ENCODE measurements around the gene AFAP1L1. TPM values are rescaled to one million over a fixed set of nuclear protein-coding genes. Genes with fewer than 3 reads are reported as not detected.
A peak's percentile ranks its signal among the peaks of the same experiment; 100 is the strongest.

Gene AFAP1L1
- total RNA-seq, 1 donor from 2014 or later = 0.25 TPM

DNA sequence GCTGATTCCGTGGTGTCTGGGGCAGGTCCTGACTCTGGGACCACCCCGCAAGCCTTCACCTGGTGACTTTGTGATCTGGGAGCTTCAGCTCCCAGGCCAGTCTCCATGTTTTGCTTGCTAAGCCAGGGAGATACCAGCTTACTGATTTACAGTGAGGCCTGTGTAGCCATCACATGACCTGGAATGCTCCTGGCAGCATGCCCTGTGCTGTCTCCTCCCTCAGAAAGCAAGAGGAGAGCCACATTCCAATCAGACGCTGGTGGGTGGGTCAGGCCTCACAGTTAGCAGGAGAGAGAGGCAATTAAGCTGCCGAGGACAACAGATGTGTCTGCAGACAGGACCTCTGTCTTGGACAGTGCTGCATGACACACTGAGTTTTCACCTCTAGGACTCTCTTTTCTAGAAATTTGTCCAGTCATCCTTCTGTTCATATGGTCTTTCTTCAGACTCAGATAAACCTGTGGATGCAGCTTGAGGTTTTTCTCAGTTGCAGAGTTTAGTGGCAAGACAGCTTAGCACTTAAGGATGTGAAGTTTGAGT is 49.2 kb downstream of the AFAP1L1 start:
- Mint-ChIP-seq H3K4me3 (ENCODE audit: unreplicated experiment) (no peak overlapping the region), H3K9me3 (ENCODE audit: unreplicated experiment) (no peaks in the 10 kb centered on the region), H3K27me3 (ENCODE audit: unreplicated experiment) (no peaks in the 10 kb centered on the region), H3K27ac (ENCODE audit: unreplicated experiment) (peak overlapping the region; percentile 55), H3K36me3 (ENCODE audit: unreplicated experiment) (no peaks in the 10 kb centered on the region), H3K4me1 (ENCODE audit: low read depth, unreplicated experiment) (peaks cover 10% of the 10 kb centered on the region)
- TF ChIP-seq, protein P1, sequence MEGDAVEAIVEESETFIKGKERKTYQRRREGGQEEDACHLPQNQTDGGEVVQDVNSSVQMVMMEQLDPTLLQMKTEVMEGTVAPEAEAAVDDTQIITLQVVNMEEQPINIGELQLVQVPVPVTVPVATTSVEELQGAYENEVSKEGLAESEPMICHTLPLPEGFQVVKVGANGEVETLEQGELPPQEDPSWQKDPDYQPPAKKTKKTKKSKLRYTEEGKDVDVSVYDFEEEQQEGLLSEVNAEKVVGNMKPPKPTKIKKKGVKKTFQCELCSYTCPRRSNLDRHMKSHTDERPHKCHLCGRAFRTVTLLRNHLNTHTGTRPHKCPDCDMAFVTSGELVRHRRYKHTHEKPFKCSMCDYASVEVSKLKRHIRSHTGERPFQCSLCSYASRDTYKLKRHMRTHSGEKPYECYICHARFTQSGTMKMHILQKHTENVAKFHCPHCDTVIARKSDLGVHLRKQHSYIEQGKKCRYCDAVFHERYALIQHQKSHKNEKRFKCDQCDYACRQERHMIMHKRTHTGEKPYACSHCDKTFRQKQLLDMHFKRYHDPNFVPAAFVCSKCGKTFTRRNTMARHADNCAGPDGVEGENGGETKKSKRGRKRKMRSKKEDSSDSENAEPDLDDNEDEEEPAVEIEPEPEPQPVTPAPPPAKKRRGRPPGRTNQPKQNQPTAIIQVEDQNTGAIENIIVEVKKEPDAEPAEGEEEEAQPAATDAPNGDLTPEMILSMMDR (IDR thresholded peaks at IDR 0.05; ENCODE audit: partially characterized antibody, unreplicated experiment) = no peak
- DNase-seq = no peak

DNA sequence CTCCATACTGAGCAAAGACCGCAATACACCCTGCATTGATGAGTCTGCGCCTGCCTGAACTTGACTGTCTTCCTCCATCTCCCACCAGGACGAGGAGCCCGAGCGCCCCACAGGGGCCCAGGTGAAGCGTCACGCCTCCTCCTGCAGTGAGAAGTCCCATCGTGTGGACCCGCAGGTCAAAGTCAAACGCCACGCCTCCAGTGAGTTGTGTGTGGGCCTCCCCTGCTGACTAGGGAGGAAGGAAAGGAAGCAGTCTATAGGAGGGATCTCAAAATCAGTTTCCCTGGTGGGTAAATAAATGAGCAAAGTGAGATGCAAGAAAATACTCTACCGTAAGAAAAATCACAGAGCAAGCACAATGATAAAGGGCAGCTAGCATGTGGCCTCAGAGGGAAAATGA is 50.9 kb downstream of the AFAP1L1 start:
- no peaks in the 10 kb centered on the region for H3K36me3 Mint-ChIP-seq (ENCODE audit: unreplicated experiment)
- H3K27ac Mint-ChIP-seq (ENCODE audit: unreplicated experiment) = no peak overlapping the region

GRCh38 chr5:149323210-149323609 is 51.6 kb downstream of the AFAP1L1 start:
- H3K4me3 Mint-ChIP-seq (ENCODE audit: unreplicated experiment) = no peak overlapping the region
- DNase-seq = no peak
- H3K9me3 Mint-ChIP-seq (ENCODE audit: unreplicated experiment) = peaks cover 1% of the 10 kb centered on the region
- H3K27ac Mint-ChIP-seq (ENCODE audit: unreplicated experiment) = no peak overlapping the region
- H3K36me3 Mint-ChIP-seq (ENCODE audit: unreplicated experiment) = no peaks in the 10 kb centered on the region
- no peaks in the 10 kb centered on the region for H3K27me3 Mint-ChIP-seq (ENCODE audit: unreplicated experiment)
- TF ChIP-seq, protein P1 (IDR thresholded peaks at IDR 0.05; ENCODE audit: partially characterized antibody, unreplicated experiment) = no peak
- H3K4me1 Mint-ChIP-seq (ENCODE audit: low read depth, unreplicated experiment) = peaks cover 9% of the 10 kb centered on the region

More for the DNA sequence above, 50.9 kb downstream of the AFAP1L1 start:
- no peak for DNase-seq
- H3K4me3 Mint-ChIP-seq (ENCODE audit: unreplicated experiment) = no peak overlapping the region
- TF ChIP-seq, protein P1 (IDR thresholded peaks at IDR 0.05; ENCODE audit: partially characterized antibody, unreplicated experiment) = no peak
- no peaks in the 10 kb centered on the region for H3K27me3 Mint-ChIP-seq (ENCODE audit: unreplicated experiment)
- H3K9me3 Mint-ChIP-seq (ENCODE audit: unreplicated experiment) = peaks cover 1% of the 10 kb centered on the region
- peaks cover 7% of the 10 kb centered on the region for H3K4me1 Mint-ChIP-seq (ENCODE audit: low read depth, unreplicated experiment)

GRCh38 chr5:149323621-149324205 is 52.1 kb downstream of the AFAP1L1 start:
- no peaks in the 10 kb centered on the region for H3K36me3 Mint-ChIP-seq (ENCODE audit: unreplicated experiment)
- no peaks in the 10 kb centered on the region for H3K27me3 Mint-ChIP-seq (ENCODE audit: unreplicated experiment)
- H3K4me1 Mint-ChIP-seq (ENCODE audit: low read depth, unreplicated experiment) = peaks cover 9% of the 10 kb centered on the region
- no peak overlapping the region for H3K27ac Mint-ChIP-seq (ENCODE audit: unreplicated experiment)
- no peak for DNase-seq
- TF ChIP-seq, protein P1 (IDR thresholded peaks at IDR 0.05; ENCODE audit: partially characterized antibody, unreplicated experiment) = no peak
- no peak overlapping the region for H3K4me3 Mint-ChIP-seq (ENCODE audit: unreplicated experiment)
- H3K9me3 Mint-ChIP-seq (ENCODE audit: unreplicated experiment) = peaks cover 1% of the 10 kb centered on the region

DNA sequence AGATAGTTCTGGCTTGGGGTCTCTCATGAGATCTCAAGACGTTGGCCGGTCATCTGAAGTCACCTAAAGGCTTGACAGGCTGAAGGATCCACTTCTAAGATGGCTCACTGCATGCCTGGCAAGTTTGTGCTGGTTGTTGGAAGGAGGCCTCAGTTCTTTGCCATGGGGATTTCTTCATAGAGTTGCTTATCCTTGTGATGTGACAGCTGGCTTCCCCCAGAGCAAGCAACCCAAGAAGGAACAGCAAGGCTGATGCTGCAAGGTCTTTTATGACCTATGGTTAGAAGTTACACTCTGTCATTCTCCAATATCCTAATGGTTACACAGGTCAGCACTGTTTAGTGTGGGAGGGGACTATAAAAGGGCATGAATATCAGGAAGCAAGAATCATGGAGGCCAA is 53.0 kb downstream of the AFAP1L1 start:
- DNase-seq = no peak
- Mint-ChIP-seq H3K4me3 (ENCODE audit: unreplicated experiment) (no peak overlapping the region), H3K36me3 (ENCODE audit: unreplicated experiment) (no peaks in the 10 kb centered on the region), H3K27ac (ENCODE audit: unreplicated experiment) (no peak overlapping the region), H3K9me3 (ENCODE audit: unreplicated experiment) (peaks cover 1% of the 10 kb centered on the region), H3K4me1 (ENCODE audit: low read depth, unreplicated experiment) (peaks cover 9% of the 10 kb centered on the region), H3K27me3 (ENCODE audit: unreplicated experiment) (no peaks in the 10 kb centered on the region)
- TF ChIP-seq, protein P1 (IDR thresholded peaks at IDR 0.05; ENCODE audit: partially characterized antibody, unreplicated experiment) = no peak
